Thyroid gland (tissue), 4 donors: ENCODE data around the gene STARD10.

Experiments used
- CTCF ChIP-seq, 6 experiments: fragments of 200-600 bp in 3 of 6; fragments of 450-650 bp in 3 of 6; sonication (generic) in 3 of 6; IDR thresholded peaks; one replicate each; pipeline ENCODE4 v1.5.1; 2016 to 2019; ENCODE audit warnings: antibody characterized with exemption in 6 of 6, mild to moderate bottlenecking in 2 of 6, inconsistent platforms in 1 of 6, moderate library complexity in 1 of 6
- POLR2A ChIP-seq, 2 donors: fragments of 450-650 bp; IDR thresholded peaks; one replicate each; pipeline ENCODE4 v1.6.1; 2017; ENCODE audit warnings: antibody characterized with exemption in 2 of 2, mild to moderate bottlenecking in 2 of 2, moderate library complexity in 1 of 2

GRCh38 chr11:72750086-72750485, 43.8 kb downstream of the STARD10 start:
- TF ChIP-seq CTCF (IDR thresholded peaks at IDR 0.05) (no peak), POLR2A (IDR thresholded peaks at IDR 0.05) (no peak)
